GM21737 (cell line): ENCODE measurements around the gene ENAH.
"Not testable (repeated sequence)": the region's sequence is repeated elsewhere in the genome, so short reads cannot be mapped to it uniquely, and the experiment has no call there.

Experiments used
- ATAC-seq: cut with Tn5 transposase; IDR thresholded peaks from one replicate; pipeline ENCODE4 v1.9.1; 2021; ENCODE audit warnings: mild to moderate bottlenecking, moderate library complexity; ENCODE audit not compliant: unreplicated experiment

The ENAH gene

DNA sequence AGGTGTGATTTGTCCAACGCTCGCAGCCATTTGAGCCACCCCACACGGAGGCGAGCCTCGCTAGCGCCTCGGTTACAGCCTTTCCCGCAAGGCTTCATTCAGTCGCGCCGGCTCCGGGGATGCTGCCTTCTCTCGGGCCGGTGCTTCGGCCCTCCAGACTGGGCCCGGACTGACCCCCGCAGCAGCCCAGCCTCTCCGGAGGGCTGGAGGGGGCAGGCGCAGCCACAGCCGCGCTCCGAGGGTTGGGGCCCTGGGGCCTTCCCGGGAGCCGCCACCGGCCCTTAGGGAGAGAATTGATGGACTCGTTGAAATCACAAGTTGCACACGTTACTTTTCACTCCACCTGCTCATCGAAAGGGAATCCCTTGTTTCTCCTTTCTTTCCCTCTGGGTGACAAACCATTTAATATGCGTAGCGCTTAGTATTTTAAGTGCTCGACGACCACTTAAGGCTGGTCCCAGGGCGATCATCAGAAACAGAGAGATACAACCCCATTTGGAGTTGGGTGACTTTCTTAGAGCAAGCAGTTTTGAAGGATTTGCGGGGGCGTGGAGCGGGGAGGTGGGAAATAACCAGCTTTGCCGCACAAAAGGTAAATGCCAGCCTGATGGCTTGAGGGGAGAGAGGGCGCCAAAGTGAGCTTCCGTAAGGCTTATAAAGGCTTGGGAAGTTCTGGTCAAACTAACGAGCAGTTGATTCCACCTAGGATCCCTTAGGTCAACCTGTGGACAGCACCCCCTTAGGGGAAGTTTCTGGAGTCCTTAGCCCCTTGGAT is 24.6 kb upstream of the ENAH start:
- no peak for ATAC-seq

DNA sequence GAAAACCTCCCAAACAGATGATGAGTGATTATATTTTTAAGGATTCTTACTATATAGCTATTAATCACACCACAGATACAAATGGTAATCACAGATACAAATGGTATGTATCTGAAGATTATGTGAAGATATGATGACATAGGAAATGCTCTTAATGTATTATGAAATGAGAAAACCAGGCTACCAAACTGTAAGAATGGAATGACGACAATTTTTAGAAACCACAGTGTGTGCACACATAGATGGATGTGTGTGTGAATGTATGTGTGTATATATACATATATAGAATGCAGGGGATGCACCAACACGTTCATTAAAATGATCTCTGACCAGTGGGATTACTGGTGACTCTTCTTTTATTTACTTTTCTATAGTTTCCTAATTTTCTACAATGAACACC is 21.5 kb upstream of the ENAH start:
- no peak for ATAC-seq

DNA sequence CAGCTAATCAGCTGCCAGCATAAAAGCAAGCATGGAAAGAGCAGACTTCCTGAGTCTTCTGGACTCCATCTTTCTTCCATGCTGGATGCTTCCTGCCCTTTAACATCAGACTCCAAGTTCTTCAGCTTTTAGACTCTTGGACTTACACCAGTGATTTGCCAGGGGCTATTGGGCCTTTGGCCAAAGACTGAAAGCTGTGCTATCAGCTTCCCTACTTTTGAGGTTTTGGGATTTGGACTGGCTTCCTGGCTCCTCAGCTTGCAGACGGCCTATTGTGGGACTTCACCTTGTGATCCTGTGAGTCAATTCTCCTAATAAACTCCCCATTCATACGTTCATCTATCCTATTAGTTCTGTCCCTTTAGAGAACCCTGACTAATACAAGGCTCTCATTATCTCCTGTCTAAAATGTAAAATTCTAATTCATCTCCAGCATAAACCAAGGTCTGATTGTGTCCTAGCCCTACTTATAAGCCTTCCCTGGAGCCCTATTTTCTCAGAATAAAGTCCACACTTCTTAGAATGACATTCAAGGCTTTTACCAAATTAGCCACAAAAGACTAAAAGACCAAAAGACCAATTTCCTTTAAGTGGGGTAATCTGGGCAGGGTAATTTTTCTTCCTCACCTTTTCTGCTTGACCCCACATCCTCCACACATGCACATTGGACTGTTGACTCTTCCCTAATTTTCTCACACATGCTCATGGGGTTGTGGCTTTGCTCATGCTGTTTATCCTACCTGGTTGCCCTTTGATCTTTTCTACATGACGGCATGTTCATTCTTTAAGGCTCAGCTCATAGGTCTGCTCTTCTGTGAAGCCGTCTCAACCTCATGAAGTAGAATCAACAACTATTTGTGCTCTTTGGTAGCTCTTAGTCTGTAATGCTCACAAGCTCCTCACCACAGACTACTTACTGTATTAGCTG is 18.1 kb upstream of the ENAH start:
- no peak for ATAC-seq

DNA sequence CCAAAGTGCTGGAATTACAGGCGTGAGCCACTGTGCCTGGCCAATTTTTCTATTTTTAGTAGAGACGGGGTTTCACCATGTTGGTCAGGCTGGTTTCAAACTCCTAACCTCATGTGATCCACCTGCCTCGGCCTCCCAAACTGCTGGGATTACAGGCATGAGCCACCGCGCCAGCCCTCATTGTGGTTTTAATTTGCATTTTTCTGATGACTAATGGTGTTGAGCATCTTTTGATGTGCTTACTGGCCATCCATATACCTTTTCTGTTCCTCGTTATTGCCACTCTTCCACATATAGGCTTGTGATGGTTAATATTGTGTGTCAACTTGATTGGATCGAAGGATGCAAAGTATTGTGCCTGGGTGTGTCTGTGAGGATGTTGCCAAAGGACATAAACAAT is 17.4 kb upstream of the ENAH start:
- no peak for ATAC-seq

DNA sequence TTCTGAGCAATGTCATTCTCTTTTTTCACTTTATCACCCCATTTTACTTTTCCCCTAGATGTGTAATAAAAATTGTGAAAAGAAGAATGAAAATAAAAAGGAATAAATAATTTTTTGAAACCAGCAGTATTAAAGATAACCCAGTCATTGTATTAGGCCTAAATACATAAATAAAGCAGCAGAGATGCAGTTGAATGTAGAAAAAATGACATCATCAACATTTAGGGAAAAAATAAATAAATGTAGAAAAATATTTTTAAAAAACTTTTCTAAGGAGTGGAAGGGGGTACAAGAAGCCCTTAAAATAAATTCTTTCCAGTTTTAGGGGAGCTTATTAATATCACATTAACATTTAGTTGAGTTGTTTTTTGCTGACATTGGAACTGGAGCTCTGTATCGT is 15.3 kb upstream of the ENAH start:
- ATAC-seq: no peak

DNA sequence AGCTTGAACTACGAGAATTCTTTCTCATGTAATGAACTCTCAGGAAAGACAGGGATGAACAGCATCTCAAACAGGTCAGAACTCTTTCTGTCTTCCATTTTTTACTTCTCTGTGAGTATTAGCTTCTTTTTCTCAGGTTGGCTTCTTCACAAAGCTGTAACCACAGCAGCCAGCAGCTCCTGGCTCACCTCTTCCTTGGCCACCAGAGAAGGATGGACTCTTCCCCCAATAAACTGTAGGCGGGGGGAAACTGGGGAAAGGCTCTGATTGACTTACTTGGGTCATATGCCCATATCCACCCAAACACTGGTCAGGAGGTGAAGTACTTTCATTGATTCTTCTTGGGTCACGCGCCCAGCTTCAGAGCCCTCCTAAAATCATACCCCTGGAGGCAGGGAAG is 14.4 kb upstream of the ENAH start:
- no peak for ATAC-seq

DNA sequence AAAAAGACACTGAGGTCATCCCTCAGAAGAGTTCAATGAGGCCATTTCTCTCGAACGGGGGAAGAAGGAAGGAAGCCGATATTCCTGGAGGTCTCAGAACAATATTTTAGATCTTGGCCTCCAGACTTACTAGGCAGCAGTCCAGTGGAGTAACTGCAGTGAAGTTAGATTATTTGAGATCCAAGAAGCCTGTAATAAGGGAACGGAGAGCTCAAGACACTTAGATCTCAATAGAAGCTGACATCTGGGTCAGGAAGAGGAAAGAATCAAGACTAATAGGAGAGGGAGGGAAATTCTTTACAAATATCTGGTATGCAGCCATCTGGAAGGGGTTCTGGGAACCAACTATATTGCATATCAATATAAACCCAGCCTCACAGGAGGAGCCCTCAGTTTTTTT is 13.6 kb upstream of the ENAH start:
- ATAC-seq: no peak

DNA sequence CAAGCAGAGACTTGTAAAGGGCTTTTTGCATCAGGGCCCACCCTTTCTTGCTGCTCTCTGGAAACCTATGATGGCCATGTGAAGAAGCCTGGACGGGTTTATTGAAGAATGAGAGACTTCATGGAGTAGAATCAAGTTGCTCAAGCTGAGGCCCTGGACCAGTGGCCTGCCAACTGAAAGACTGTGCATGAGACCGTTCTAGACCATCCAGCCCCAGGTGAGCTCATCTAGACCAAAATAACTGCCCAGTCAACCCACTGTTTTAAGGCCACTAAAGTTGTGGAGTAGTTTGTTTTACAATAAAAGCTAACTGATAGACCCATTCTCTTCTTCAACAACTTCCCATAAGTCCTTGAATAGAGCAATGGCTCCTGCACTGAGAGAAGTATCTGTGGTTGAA is 11.8 kb upstream of the ENAH start:
- no peak for ATAC-seq

DNA sequence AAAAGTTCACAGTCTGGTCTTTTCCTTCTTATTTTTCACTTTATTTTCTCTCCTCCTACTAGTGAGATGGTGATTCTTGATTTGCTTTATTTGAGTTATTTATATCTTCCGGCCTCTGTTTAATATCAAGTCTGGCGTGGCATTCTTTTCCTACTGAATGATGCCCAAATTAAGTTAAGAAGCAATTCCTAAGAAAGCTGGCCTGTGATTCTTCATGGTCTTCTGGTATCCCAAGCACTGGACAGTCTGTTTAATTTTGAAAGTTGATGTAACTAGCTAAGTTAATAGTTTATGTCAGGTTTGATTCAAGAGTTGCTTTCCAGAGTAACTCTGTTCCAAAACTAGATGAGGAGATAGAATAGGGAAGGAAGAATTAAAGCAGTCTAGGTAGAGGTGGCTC is 9.2 kb upstream of the ENAH start:
- ATAC-seq: no peak

DNA sequence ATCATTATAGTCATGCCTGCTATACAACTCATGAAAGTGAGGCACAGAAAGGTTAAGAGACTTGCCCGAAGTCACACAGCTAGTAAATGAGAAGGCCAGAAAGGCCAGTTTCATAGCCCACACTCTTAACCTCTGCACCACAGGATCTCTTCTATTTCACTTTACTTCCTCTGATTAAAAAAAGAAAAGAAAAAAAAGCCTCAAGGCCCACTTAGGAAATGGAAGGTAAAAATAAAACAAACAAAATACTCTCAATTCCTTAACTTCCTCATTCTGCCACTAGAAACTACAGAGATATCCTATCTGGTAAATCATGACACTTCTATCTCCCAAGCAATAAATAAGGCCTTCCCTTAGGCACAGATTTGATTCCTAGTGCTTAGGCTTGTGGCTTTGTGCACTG is 7.6 kb upstream of the ENAH start:
- ATAC-seq: no peak

DNA sequence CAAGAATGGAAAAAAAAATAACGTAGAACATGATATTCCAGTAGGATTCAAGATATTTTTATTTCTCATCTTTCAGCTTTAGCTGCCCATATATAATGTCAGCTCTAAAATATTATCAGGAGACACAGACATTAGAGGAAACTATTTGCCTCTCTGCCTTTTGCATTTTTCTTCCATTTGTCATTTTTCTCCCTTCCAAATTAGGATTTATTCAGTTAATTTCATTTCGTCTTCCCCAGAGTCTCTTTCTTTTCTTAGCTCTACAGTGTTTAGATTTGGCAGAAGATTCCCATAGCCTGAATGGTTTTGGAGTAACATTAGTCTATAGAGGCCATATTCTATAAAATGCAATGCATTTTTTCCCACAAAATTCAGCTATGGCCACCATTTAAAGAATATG is 5.1 kb upstream of the ENAH start:
- no peak for ATAC-seq

DNA sequence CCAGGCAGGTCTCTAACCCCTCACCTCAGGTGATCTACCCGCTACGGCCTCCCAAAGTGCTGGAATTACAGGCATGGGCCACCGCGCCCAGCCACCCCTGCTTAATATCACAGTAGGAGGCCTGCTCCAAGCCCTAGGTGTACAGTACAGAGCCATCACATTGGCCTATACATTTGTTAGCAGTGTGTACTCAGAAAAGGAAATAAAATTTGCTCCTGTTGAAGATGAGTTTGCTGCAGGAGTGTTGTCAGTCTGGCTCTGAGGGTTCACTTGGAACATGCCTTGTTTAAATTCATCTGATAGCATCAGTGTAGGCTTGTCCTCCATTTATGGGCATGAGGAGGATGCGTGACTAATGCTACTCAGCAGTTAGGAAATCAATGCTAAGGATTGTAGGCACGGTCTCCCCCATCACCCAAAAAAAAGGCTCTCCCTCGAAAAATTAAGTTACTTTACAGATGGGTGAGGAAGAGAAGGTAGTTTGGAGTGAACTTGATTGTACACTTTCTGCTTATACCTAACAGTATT is 4.6 kb upstream of the ENAH start:
- no peak for ATAC-seq

DNA sequence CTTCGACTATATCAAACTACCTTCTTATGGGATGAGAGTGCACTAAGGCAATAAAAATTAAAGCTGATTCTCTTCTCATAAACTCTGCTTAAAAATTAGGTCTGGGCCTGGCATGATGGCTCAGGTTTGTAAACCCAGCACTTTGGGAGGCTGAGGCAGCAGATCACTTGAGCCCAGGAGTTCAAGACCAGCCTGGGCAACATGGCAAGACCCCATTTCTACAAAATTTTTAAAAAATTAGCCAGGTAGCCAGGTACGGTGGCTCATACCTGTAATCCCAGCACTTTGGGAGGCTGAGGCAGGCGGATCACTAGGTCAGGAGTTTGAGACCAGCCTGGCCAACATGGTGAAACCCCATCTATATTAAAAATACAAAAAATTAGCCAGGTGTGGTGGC is 3.3 kb upstream of the ENAH start:
- ATAC-seq: not testable (repeated sequence)

DNA sequence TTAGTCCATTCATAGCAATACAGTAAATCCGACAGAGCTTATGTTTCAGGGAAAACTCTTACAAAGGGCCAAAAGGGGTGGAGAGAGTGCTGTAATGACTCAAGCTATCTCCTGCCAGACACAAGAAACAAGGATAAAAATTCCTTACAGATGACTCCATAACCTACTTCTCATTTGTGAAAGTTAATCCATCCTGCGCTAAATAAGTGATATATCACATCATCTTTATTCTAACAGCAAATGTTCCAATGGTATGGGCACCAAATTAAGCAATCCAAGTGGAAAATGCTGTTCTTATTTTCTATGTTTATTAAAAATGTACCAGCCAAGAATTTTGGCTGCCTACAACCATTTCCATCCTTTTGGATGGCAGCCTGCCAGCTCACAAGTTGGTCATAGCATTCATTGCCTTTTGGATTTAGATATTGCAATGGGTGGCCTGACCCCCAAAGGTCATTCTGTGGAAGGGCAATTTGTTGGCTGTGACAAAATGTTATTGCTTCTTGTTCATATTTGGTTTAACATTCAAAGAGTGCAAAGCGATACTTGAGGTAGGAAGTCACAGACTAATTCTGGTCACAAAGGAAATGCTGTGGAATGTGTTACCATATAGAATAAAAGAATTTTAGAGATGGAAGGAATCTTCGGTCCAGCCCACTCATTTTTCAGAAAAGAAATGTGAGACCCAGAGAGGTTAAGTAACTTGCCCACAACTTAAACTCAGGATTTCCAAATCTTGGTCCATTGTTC is 2.8 kb upstream of the ENAH start:
- no peak for ATAC-seq

DNA sequence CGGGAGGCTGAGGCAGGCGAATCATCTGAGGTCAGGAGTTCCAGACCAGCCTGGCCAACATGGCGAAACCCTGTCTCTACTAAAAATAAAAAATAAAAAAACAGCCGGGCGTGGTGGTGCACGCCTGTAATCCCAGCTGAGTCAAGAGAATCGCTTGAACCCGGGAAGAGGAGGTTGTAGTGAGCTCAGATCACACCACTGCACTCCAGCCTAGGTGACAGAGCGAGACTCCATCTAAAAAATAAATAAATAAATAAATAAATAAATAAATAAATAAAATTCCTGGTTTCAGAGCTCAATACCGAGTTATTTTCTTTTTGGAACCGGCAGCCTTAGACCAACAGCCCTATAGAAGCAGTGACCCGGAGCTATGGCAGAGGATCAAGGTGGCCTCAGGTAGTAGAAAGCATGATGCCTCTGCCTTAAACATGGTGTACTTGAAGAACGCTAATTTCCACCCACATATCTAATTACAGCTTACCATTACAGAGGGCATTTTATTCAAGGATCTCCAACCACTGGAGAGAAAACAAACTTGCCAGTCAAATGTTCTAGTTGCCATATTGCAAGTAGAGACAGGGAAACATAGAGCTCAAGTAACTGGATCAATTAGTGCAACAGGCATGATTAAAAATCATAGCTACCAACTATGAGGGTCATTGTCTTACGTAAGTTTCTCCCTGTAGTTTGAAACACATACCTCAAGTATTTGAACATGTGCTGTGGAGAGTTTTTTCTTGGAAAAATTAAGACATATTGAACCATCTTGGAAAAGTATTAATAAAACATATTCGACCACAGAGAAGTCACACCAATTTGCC is 2.0 kb upstream of the ENAH start:
- no peak for ATAC-seq

DNA sequence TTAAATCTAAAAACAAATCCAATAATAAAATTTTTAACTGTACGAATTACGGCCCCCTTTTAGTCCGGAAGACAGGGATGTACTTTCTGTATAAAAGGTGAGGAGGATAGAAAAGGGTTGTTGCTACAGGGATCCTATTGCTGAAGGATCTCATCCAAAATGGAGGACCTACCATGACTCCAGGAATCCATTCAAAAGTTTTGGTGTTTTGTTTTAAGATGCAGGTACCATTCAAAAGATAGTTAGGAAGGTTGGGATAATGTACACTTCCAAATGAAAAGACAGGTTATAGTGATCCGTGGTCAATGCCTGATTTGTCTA is 1.3 kb upstream of the ENAH start:
- no peak for ATAC-seq

DNA sequence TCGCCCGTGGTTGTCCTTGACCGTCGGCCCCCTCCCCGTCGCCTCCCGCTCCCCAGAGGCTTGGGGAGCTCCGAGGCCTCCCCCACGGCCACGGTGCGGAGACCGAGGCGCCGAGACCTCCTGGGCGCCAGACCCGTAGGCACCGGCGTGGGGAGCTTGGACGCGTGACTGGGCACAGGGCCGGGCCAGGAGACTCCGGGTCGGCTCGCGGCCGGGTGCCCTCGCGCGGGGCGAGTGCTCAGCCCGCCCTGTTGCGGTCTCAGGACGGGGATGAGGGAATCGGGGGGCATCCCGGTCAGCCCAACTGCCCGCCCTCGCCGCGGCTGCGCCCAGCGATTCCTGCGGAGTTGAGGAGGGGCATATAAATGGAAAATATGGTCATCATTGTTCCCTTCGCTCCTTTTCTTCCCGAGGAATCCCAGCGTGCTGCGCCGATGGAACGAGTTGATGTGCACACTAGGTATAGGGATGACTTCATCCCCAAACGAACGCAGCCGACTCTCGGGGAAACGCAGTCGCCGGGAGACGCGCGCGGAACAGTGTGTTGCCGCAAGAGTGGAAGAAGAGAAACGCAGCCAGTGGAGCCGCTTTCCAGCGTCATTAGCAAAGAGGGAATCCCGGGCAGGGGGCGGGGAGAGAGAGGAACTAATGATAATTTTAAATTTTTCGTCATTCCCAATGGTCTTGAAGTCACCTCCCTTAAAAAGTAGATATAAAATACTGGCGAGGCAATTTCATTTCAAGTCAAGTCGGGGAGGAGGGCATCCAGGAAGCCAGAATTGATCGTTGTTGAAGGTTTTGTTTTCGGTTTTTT is 747 bp upstream of the ENAH start:
- no peak for ATAC-seq

DNA sequence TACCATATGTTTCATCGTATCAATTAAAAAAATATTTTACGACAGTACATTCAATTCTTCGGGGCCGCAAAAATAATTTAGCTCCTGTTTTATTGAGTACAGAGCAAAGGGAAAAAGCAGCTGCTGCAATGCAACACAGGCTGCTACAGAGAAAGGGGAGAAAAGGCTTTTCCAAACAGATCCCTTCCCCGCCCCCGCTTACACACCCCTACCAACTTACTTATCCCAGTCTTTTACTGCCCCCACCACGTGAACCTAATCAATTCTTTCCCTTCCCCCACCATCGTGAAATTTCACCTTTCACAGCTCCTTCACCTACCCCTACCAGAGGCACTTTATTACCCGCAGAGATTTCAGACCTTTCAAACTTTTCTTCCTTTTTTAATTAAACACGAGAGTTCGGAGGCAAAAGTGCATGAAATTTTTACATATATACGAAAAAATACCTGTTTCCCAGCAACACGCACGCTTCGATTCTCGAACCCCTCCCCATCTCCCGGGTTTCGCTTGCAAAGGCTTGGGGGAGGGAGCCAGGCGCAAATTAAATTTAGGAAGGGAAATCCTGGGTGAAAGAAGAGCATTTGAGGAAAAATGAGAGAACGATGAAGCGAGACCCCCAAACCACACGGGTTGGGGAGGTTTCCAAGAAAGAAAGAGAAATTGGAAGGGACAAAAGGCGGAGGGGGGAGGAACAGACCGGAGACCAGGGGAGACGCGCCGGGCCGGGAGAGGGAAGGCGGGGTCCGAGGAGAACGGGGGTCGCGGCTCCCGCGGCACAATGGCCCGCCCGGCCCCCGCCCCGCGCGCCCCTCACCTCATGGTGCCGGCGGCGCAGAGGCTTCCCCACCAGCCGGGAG is 823 bp downstream of the ENAH start:
- ATAC-seq: no peak

DNA sequence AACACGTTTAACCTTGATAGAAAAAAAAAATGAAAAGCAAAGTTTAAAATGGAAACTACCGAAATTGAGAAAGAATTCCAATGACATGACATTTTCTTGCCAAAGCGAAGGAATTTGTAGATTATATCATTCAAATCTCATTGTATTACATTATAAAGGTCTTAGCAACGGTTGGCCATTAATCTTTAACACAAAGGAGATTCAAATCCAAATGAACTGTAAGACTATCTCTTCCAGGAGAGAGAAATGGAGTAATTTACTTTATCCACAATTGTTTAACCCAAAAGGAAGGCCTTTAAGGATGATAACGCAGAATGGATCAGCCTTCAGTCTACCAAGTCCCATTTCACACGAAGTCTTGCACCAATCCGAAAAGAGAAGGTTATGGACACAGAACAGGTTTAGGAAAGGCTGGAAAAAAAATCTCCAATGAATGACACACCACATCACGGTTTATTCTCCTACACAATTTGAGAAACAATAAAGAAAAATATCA is 1.5 kb downstream of the ENAH start:
- no peak for ATAC-seq
